Measurements from ENCODE around the gene PRH2.

Gene PRH2

GRCh38 chr12:10956085-10956484 is 27.0 kb downstream of the PRH2 start:
- no peak for DNase-seq
- in situ Hi-C loops (cut with MboI; ENCODE audit: low pct_unique_long_range_greater_than_20kb, low sequenced_read_pairs): no loop called here

- in situ Hi-C loops (cut with MboI; ENCODE audit: low pct_unique_long_range_greater_than_20kb, low sequenced_read_pairs): no loop called here
- DNase-seq: no peak
These were observed 28.7 kb downstream of the PRH2 start for GRCh38 chr12:10957741-10958140.

- no peak for DNase-seq
- in situ Hi-C loops (cut with MboI; ENCODE audit: low pct_unique_long_range_greater_than_20kb, low sequenced_read_pairs): no loop called here
These were observed 30.8 kb downstream of the PRH2 start for GRCh38 chr12:10959804-10960203.

- no peak for DNase-seq
- in situ Hi-C loops (cut with MboI; ENCODE audit: low pct_unique_long_range_greater_than_20kb, low sequenced_read_pairs): no loop called here
These were observed 31.2 kb downstream of the PRH2 start for GRCh38 chr12:10960211-10960610.

DNA sequence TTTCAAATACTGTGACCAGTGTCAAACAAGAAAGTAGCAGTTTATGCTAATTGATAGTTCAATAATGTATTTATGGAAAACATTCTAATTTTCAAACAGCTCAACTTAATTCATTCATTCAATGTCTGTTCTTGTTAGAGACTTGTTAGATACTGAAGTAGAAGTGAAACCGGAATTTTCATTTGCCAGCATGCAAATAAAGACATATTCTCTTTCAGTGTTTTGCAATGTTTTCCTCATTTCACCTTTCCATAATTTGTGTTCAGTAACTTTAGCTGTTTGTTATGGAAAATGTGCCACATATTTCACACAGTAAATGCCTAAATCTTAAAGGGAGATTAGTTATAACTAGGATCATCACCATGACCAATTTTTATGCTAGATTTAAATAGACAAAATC is 36.4 kb downstream of the PRH2 start:
- DNase-seq: no peak
- in situ Hi-C loops (cut with MboI; ENCODE audit: low pct_unique_long_range_greater_than_20kb, low sequenced_read_pairs): no loop called here

DNA sequence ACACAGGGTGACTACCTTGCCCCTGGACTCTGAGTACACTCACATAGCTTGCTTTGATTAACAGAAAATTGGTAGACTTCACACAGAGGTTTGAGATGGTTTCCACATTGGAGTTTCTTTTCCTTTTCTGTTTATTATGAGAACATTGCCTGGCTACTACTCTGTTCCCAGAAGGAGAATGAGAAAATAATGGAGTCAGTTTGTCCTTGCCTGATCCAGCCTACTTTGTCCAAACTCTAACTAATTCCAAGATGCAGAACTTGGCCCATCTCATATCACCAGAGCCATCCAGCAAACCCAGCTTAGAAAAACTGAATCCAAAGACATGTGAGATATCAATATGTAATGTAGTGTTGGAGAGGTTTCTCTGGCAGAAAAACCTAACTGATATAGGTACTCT is 37.3 kb downstream of the PRH2 start:
- in situ Hi-C loops (cut with MboI; ENCODE audit: low pct_unique_long_range_greater_than_20kb, low sequenced_read_pairs): no loop called here

GRCh38 chr12:10967409-10967808 is 38.4 kb downstream of the PRH2 start:
- DNase-seq: no peak
- in situ Hi-C loops (cut with MboI; ENCODE audit: low pct_unique_long_range_greater_than_20kb, low sequenced_read_pairs): no loop called here

More for the DNA sequence above, 37.3 kb downstream of the PRH2 start:
- DNase-seq: no peak

GRCh38 chr12:10968765-10969456 is 39.9 kb downstream of the PRH2 start:
- DNase-seq: no peak
- in situ Hi-C loops (cut with MboI; ENCODE audit: low pct_unique_long_range_greater_than_20kb, low sequenced_read_pairs): no loop called here

GRCh38 chr12:10974965-10975364 is 45.9 kb downstream of the PRH2 start:
- no peak for DNase-seq
- in situ Hi-C loops (cut with MboI; ENCODE audit: low pct_unique_long_range_greater_than_20kb, low sequenced_read_pairs): no loop called here

GRCh38 chr12:10982244-10982643 is 53.2 kb downstream of the PRH2 start:
- in situ Hi-C loops (cut with MboI; ENCODE audit: low pct_unique_long_range_greater_than_20kb, low sequenced_read_pairs): no loop called here
- no peak for DNase-seq
